Epithelial cell of prostate (primary cell): Measurements from ENCODE around the gene MCF2L.

ENCODE experiments used
- DNase-seq: peaks from one replicate; pipeline ENCODE4 v3.0.0-alpha.2; 2011; ENCODE audit warnings: low read depth, low spot score
- H3K27ac ChIP-seq: fragments of 450-650 bp; 2 replicates; pipeline ENCODE4 v1.5.1; 2017; ENCODE audit warnings: mild to moderate bottlenecking

The MCF2L gene

GRCh38 chr13:112961457-112962369, 7.3 kb upstream of the MCF2L start:
- no peak overlapping the region for H3K27ac ChIP-seq
- no peak for DNase-seq

DNA sequence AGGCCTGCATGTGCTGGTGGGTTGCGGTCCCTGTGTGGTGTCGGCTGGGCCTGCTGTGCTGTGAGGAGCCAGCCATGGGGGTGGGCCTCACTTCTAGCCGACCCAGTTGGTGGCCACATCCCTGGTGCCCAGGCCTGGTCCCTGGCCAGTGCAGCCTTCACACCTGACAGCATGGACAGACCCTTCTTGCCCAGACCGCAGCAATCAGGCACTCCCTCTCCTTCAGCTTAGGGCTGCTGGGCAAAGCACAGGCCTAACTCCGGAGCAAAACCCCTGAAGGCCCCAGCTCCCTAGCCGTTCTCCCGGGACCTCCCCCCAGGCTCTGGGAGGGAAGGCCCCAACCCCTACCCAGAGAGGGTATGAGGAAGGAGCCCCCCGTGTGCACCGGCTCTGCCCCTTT, 6.6 kb upstream of the MCF2L start:
- H3K27ac ChIP-seq, result no peak overlapping the region
- no peak for DNase-seq

DNA sequence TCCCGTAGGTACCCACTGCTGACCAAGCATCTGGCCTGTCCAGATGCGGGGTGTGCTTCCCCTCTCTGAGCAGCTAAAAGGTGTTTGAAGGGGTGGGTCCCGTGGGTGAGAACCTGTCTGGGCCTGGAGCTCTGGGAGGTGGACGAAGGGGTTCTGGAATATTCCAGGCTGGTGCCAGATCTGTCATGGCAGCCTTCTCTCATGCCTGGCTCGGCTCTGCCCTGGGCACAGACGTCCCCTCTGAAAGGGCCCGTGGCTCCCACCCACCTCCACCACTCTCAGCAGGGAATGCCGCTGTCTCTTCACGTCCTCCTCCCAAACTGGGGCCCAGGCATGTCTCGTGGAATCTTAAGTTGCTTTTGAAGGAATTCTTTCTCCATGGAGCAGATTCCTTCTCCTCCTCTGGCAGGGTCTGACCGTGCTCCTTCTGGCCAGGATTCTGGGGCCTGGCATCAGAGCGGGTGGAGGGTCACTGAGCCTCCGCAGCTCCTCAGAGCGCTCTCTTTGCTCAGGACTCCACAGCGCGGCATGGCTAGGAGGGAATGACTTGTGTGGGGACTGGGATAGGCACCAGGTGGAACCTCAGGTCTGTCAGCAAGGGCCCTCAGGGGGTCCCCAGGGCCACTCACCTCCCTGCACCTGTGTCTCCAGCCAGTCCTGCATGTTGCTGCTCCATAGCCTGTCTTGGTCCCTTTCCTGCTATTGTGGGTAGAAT, 5.9 kb upstream of the MCF2L start:
- H3K27ac ChIP-seq, result no peak overlapping the region
- no peak for DNase-seq

GRCh38 chr13:112963641-112964040, 5.4 kb upstream of the MCF2L start:
- no peak for DNase-seq
- H3K27ac ChIP-seq, result no peak overlapping the region

- no peak for DNase-seq
- H3K27ac ChIP-seq, result no peak overlapping the region
Observed at GRCh38 chr13:112964971-112965492, 4.0 kb upstream of the MCF2L start.

- DNase-seq, result no peak
- no peak overlapping the region for H3K27ac ChIP-seq
Observed at GRCh38 chr13:112965573-112966115, 3.4 kb upstream of the MCF2L start.

- no peak for DNase-seq
- no peak overlapping the region for H3K27ac ChIP-seq
Observed at GRCh38 chr13:112966776-112967175, 2.2 kb upstream of the MCF2L start.

DNA sequence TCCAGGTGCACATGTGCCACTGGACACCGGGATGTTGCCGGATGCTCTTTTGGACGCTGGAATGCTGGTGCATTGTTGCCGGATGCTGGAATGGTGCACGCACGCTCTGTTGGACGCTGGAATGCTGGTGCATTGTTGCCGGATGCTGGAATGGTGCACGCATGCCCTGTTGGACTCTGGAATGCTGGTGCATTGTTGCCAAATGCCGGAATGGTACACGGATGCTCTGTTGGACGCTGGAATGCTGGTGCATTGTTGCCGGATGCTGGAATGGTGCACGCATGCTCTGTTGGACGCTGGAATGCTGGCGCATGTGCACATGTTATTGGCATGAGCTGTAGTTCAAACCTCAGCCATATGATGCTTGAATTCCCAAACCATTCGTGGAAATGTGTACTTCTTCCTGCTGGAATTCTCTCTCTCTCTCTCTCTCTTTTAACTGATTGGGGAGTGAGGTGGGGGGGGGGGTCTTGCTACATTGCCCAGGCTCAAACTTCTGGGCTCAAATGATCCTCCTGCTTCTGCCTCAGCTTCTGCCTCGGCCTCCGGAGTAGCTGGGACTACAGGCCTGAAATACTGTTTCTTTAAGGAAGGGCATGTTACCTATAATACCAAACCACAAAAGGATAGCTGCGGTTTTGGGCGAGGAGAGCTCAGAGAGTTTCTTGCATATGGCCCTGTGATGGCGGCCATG, 1.2 kb upstream of the MCF2L start:
- H3K27ac ChIP-seq, result no peak overlapping the region
- DNase-seq, result no peak

DNA sequence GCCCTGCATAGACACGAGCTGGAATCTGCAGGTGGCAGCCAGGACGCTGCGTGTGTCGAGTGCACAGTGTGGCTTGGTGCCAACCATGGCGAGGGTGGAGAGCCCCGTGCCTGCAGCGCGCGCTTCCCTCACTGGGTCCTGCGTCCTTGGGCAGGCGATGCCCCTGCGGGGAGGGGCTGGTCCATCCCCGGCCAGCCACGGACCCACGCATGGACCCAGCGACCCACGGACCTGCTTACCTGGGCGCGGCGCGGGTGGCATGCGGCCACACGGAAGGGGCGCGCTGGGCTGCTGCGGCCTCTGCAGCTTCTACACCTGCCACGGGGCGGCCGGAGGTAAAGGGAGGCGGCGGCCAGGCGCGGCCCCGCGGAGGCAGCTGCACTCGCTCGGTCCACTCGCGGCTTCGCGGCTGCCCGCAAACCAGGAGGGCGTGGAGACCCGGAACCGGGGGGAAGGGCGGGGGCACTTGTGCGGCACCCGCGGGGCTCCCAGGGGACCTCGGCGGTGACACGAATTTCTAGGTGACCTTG, 569 bp upstream of the MCF2L start:
- no peak for DNase-seq
- H3K27ac ChIP-seq, result no peak overlapping the region

- DNase-seq, result no peak
- no peak overlapping the region for H3K27ac ChIP-seq
Observed at GRCh38 chr13:112969692-112970338, 801 bp downstream of the MCF2L start.

DNA sequence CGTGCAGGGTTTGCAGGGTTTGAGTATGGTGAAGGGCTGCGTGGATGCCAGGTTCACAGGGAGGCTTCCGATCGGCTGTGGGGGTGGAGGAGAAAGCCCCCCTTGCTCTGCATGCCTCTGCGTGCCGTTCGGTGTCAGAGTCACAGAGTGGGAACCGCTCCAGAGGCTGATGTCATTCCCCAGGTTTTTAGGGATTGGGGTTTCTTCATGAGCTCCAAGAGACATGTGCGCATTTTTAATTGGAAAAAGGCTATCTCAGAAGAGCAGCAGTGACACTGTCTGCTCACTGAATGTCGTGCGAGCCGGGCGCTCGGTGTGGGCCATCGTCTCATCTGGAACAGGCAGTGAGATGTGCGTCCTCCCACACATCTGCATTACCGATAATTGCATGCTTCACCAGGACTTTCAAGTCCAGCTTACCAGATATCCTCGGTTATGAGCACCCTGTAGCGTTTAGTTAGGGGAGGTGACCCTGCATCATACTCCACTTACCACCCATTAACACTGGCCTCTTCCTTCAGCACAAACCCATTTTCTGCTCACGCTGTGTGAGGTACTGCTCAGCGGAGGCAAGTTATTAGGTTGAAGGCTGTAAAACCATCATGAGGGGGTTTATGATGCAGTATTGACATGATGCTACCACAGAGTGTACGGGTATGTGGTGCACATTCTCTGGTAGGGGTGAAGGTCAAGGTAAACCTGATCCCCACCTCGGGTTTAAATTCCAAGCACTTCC, 1.7 kb downstream of the MCF2L start:
- no peak for DNase-seq
- no peak overlapping the region for H3K27ac ChIP-seq

DNA sequence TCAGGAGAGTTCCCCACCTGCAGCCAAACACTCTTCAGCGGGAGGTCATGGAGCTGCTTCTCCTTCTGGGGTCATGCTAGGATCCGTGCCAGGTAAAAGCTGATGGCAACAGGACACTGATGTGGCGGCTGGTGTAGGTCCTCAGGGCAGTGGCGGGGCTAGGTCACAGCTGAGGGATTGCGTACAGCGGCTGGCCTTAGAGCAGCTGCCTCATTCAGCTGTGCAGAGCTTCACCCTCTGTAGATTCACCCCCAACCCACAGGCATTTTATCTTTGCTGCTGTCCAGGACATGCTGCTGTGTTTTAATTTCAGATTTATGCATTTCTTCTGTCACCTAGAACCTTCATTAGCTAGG, 2.3 kb downstream of the MCF2L start:
- no peak for DNase-seq
- no peak overlapping the region for H3K27ac ChIP-seq

GRCh38 chr13:112972258-112972657, 3.2 kb downstream of the MCF2L start:
- DNase-seq, result no peak
- H3K27ac ChIP-seq, result no peak overlapping the region

GRCh38 chr13:112972867-112973576, 4.0 kb downstream of the MCF2L start:
- H3K27ac ChIP-seq, result no peak overlapping the region
- DNase-seq, result no peak

DNA sequence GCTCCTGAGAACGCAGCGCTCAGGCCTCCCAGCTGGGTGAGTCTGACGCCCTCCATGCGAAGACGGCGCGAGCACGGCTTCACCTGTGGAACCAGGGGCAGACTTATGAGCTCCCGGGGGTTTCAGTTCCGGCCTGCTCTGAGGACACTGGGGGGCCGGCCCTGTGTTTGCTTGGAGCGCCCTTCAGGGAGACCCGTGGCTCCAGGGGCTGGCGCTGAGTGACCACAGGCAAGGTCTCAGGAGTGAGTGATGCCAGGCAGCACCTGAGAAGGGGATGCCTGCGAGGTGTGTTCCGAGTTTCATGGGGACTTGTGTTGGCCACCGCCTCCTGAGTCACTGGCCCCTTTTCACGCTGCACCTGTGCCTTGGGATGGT, 4.5 kb downstream of the MCF2L start:
- no peak overlapping the region for H3K27ac ChIP-seq
- DNase-seq, result no peak

GRCh38 chr13:112974125-112974524, 5.1 kb downstream of the MCF2L start:
- no peak for DNase-seq
- H3K27ac ChIP-seq, result no peak overlapping the region

DNA sequence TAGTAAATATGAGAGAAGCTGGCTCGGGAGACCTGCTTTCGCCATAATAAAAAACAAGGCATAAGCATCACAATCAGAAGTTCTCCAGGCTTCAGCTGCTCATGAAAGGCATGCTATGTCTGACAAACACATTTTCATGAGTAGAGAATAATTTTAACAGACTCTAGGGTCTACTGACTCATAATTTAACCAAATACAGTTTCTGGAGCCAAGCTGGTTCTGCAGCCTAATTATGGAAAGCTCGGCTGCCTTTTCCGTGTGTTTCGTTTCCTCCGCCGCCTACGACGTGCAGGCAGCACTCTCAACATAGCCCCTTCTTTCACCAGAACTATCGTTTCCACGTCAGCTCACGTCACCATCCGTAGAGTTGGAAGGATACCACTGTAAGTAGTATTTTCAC, 5.7 kb downstream of the MCF2L start:
- DNase-seq, result no peak
- H3K27ac ChIP-seq, result no peak overlapping the region

DNA sequence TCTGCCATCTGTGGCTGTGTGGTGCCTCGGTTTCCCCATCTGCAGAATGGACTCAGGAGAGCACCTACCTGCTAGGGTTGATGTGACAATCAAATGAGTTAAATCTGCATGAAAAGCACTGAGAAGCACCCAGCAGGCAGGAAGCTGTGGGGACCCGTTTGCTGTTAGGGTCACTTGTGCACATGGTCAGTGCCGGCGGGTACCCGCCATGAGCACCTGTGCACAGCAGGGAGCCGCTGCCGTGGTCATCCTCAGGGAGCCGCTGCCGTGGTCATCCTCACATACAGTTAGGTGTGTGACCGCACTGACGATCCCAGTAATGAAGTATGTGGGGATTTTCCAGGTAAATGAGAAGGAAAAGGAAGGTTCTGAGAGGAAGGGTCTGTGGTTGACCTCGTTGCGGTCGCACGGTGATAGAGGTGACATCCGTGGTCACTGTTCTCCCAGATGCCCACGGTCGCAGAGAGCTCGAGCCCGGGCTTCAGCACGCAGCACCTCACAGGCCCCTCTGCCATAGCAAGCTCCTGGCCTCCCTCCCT, 6.5 kb downstream of the MCF2L start:
- no peak for DNase-seq

More for the DNA sequence above, 6.5 kb downstream of the MCF2L start:
- no peak overlapping the region for H3K27ac ChIP-seq
